Heart right ventricle (tissue), 16 donors: ENCODE data around the gene NEBL. TPM values are rescaled to one million over a fixed set of nuclear protein-coding genes. Genes with fewer than 3 reads are reported as not detected.

Experiments
- ATAC-seq, 8 donors: fragments of 200-7000 bp; cut with Tn5 transposase; one replicate each; pipeline ENCODE4 v1.9.1; 2020; ENCODE audit warnings: mild to moderate bottlenecking in 8 of 8, moderate library complexity in 8 of 8, moderate number of reproducible peaks in 1 of 8
- DNase-seq, 2 donors: peaks; one replicate each; pipeline ENCODE4 v3.0.0-alpha.2; 2020
- H3K27ac ChIP-seq, 10 donors: fragments of 200-600 bp; sonication (generic) in 2 of 10; one replicate each; pipeline versions ENCODE4 v1.5.0 to v1.8.0; 2020 to 2022; ENCODE audit warnings: mild to moderate bottlenecking in 3 of 10
- H3K27me3 ChIP-seq, 7 donors: fragments of 200-600 bp; one replicate each; pipeline ENCODE4 v1.8.0; 2021 to 2022; ENCODE audit warnings: mild to moderate bottlenecking in 2 of 7
- H3K36me3 ChIP-seq, 9 donors: fragments of 200-600 bp; sonication (generic) in 1 of 9; one replicate each; pipeline versions ENCODE4 v1.5.0 to v1.8.0; 2020 to 2022; ENCODE audit warnings: mild to moderate bottlenecking in 2 of 9
- H3K4me1 ChIP-seq, 9 donors: fragments of 200-600 bp; sonication (generic) in 1 of 9; one replicate each; pipeline versions ENCODE4 v1.5.0 to v1.8.0; 2020 to 2022; ENCODE audit warnings: mild to moderate bottlenecking in 4 of 9
- H3K4me3 ChIP-seq, 10 donors: fragments of 200-600 bp; sonication (generic) in 2 of 10; one replicate each; pipeline versions ENCODE4 v1.5.0 to v1.8.0; 2020 to 2022; ENCODE audit warnings: mild to moderate bottlenecking in 7 of 10, moderate library complexity in 2 of 10
- H3K9me3 ChIP-seq, 11 donors: fragments of 200-600 bp in 10 of 11; sonication (generic) in 2 of 11; one replicate each; pipeline versions ENCODE4 v1.5.0 to v1.8.0; 2013 to 2022; ENCODE audit warnings: mild to moderate bottlenecking in 2 of 11, control low read depth in 1 of 11, moderate library complexity in 1 of 11
- WGBS, 2 donors: extraction: QIAGEN DNeasy Blood & Tissue Kit; methylation state at CpG; one replicate each; pipeline ENCODE4 v1.1.7; 2013; ENCODE audit warnings: inconsistent platforms in 1 of 2; 5-methylcytosine and 5-hydroxymethylcytosine counted together
- intact Hi-C, 10 donors: fragments of 100-400 bp; cut with DNase I; formaldehyde crosslinking; loops; one replicate each; pipeline versions ENCODE4 v1.11.1 to v1.14.2; 2022
- polyA plus RNA-seq, 2 donors: library from polyadenylated mRNA; stranded (reverse); fragments of 200-250 nt; gene quantifications; one replicate each; pipeline ENCODE4 v1.2.3, GENCODE V29; 2013
- total RNA-seq, 10 donors: library from RNA; stranded (reverse); fragmentation: NEBNext Ultra II Directional in 3 of 10; extraction: Animal tissue kit (Norgen Biotek cat#: 25700) in 3 of 10; gene quantifications; one replicate each; pipeline versions ENCODE4 v1.2.1 to v1.2.4, GENCODE V29; 2021 to 2023
- TF ChIP-seq, protein P1 (sequence below), 9 donors: fragments of 200-600 bp; sonication (generic) in 2 of 9; IDR thresholded peaks; one replicate each; pipeline versions ENCODE4 v1.5.0 to v1.8.0; 2021 to 2022; ENCODE audit warnings: antibody characterized with exemption in 9 of 9, mild to moderate bottlenecking in 5 of 9, moderate library complexity in 1 of 9
- donor health status: Arrhythmogenic right ventricular cardiomyopathy.
- donor health status: ischemic (EF 13 %, LVEDD 7.1; RV severe dilation, severe dysfunction).
- donor health status: healthy with polysubstance abuse.
- donor health status: DM: no; HTN: yes; CAD: no.
- donor health status: DM: no; HTN: no; CAD: no.
- donor health status: ischemic (EF 25% LVEDD 6.9; RV normal size, moderate dysfunction).
- donor health status: ischemic (EF 25% LVEDD 5.7; RV mildly dilated, moderate dysfunction).
- donor health status: healthy.
- donor health status: DM: yes; HTN: yes; CAD: no.
- donor health status: Ischemic cardiomyopathy.
- donor health status: ischemic (EF 35%, LVEDD 5.7; RV mildly dilated, moderate dysfunction).
- donor health status: nonischemic (EF 11% LVEDD 7.7; RV severe dilation, severe dysfunction).
- donor health status: DM: yes; HTN: yes; CAD: no.
- donor health status: PGD.
- donor health status: ischemic (EF 29% LVEDD 5.4; RV normal size, mild dysfunction).
- donor health status: nonischemic (EF 23%, LVEDD 6.1; RV moderate dilation, normal function).

The NEBL gene
- total and polyA plus RNA-seq, 12 donors: 113 to 899 (median 722) TPM

GRCh38 chr10:20839910-20840309 lies 57.2 kb downstream of the NEBL start:
- intact Hi-C loops: loop anchor here in 1 of 10 donors (2.0 kb wide), 1 partner anchor 31 kb away; no protein-coding TSS in a partner anchor
- Histone ChIP-seq H3K27ac (no peak overlapping the region), H3K4me3 (no peak overlapping the region), H3K36me3 (peaks cover 0 to 99% (median 30%) of the 10 kb centered on the region in 9 donors), H3K27me3 (no peaks in the 10 kb centered on the region), H3K4me1 (peaks cover 0 to 24% (median 6%) of the 10 kb centered on the region in 9 donors), H3K9me3 (peaks cover 0 to 14% (median 0%) of the 10 kb centered on the region in 11 donors)
- no peak for ATAC-seq
- WGBS, 2 donors: 89 to 92% methylated on average over 3 of the region's 3 CpGs
- DNase-seq: no peak
- TF ChIP-seq, protein P1, sequence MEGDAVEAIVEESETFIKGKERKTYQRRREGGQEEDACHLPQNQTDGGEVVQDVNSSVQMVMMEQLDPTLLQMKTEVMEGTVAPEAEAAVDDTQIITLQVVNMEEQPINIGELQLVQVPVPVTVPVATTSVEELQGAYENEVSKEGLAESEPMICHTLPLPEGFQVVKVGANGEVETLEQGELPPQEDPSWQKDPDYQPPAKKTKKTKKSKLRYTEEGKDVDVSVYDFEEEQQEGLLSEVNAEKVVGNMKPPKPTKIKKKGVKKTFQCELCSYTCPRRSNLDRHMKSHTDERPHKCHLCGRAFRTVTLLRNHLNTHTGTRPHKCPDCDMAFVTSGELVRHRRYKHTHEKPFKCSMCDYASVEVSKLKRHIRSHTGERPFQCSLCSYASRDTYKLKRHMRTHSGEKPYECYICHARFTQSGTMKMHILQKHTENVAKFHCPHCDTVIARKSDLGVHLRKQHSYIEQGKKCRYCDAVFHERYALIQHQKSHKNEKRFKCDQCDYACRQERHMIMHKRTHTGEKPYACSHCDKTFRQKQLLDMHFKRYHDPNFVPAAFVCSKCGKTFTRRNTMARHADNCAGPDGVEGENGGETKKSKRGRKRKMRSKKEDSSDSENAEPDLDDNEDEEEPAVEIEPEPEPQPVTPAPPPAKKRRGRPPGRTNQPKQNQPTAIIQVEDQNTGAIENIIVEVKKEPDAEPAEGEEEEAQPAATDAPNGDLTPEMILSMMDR (IDR thresholded peaks at IDR 0.05): no peak

DNA sequence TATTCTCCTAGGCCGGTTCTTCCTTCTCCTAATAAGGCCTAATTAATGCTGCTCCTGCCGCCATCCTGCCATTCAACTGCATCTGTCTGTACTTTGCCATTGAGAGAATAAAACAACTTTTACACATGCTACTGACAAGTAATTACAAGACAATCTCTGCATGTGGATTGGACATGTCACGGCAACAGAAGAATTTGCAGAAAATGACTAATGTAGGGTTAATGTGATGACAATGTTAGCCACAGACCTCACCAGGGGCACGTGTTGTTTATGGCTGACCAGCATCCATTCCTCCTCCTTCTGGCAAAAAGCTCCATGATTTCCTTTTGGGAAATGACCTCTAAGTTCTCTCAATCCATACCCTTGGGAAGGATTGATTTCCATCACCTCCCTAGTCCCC lies 58.0 kb downstream of the NEBL start:
- Histone ChIP-seq H3K4me1 (peaks cover 0 to 30% (median 9%) of the 10 kb centered on the region in 9 donors), H3K27me3 (no peaks in the 10 kb centered on the region), H3K4me3 (no peak overlapping the region), H3K36me3 (peaks cover 0 to 99% (median 30%) of the 10 kb centered on the region in 9 donors), H3K27ac (no peak overlapping the region), H3K9me3 (peaks cover 0 to 14% (median 0%) of the 10 kb centered on the region in 11 donors)
- DNase-seq (no peak), ATAC-seq (no peak)
- TF ChIP-seq, protein P1 (IDR thresholded peaks at IDR 0.05): no peak
- intact Hi-C loops: no loop called here
- 79 to 87% methylated on average over 4 of the region's 4 CpGs for WGBS, 2 donors

GRCh38 chr10:20836401-20836800 lies 60.7 kb downstream of the NEBL start:
- H3K9me3 ChIP-seq: peaks cover 0 to 14% (median 0%) of the 10 kb centered on the region in 11 donors
- peaks cover 0 to 98% (median 30%) of the 10 kb centered on the region in 9 donors for H3K36me3 ChIP-seq
- intact Hi-C loops: no loop called here
- peaks cover 0 to 30% (median 9%) of the 10 kb centered on the region in 9 donors for H3K4me1 ChIP-seq
- TF ChIP-seq, protein P1 (IDR thresholded peaks at IDR 0.05): no peak
- H3K4me3 ChIP-seq: no peak overlapping the region
- no peak overlapping the region for H3K27ac ChIP-seq
- DNase-seq: peak in 1 of 2 donors; percentile 23
- 82 to 85% methylated on average over 7 of the region's 7 CpGs for WGBS, 2 donors
- peak in 6 of 8 donors; percentile 17 to 66 (median 32) for ATAC-seq
- no peaks in the 10 kb centered on the region for H3K27me3 ChIP-seq

DNA sequence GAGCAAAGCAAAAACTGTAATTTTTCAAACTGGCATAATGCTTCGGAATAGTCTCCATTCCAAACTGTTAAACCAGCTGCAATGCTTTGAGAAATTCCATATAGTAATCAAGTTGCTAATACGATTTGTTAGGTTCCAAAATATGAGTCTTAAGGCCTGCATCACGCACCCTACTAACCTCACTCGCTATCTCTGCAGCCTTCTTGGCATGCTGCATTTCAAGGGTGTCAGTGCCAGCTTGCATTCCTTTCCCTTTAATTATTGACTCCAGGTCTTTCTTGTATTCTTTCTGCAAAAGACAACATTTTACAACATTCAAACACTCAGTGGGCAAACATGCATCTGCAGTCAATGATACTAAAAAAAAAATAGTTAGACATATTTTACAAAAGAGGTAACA lies 61.8 kb downstream of the NEBL start:
- no peak overlapping the region for H3K4me3 ChIP-seq
- DNase-seq (no peak), ATAC-seq (peak in 2 of 8 donors; percentile 15 to 23)
- peak overlapping the region in 4 of 10 donors; percentile 19 to 55 (median 28) for H3K27ac ChIP-seq
- intact Hi-C loops: no loop called here
- peaks cover 0 to 99% (median 30%) of the 10 kb centered on the region in 9 donors for H3K36me3 ChIP-seq
- H3K27me3 ChIP-seq: no peaks in the 10 kb centered on the region
- TF ChIP-seq, protein P1 (IDR thresholded peaks at IDR 0.05): no peak
- WGBS, 2 donors: 49 to 56% methylated on average over 4 of the region's 4 CpGs
- peaks cover 0 to 14% (median 0%) of the 10 kb centered on the region in 11 donors for H3K9me3 ChIP-seq
- peaks cover 0 to 34% (median 9%) of the 10 kb centered on the region in 9 donors for H3K4me1 ChIP-seq
